ENCODE results near the gene RBM6. TPM values are rescaled to one million over a fixed set of nuclear protein-coding genes. Genes with fewer than 3 reads are reported as not detected.

Gene RBM6
- total RNA-seq, 1 experiment from 2014 or later: 55.9 TPM

- no peak for DNase-seq (ENCODE audit: low spot score)
- ChIA-PET POLR2A (ENCODE audit: low non-redundant PET) (interaction anchor here (0.6 kb wide), 1 partner anchor 653 kb away, joined by 7 read pairs; no protein-coding TSS in a partner anchor), CTCF (interaction anchor here (0.7 kb wide), 1 partner anchor 105 kb away, joined by 3 read pairs; no protein-coding TSS in a partner anchor)
- Histone ChIP-seq H3K36me3 (ENCODE audit: insufficient read depth, low read length, poor library complexity, severe bottlenecking) (peaks cover 33% of the 10 kb centered on the region), H3K27me3 (replicated peaks; ENCODE audit: insufficient read depth, low read depth, low read length, poor library complexity) (no peaks in the 10 kb centered on the region), H3K27ac (ENCODE audit: low read depth, low read length, poor library complexity, severe bottlenecking) (no peak overlapping the region), H3K4me1 (ENCODE audit: insufficient read depth, low read length, poor library complexity, severe bottlenecking) (peaks cover 5% of the 10 kb centered on the region), H3K9me3 (ENCODE audit: low read depth, low read length, poor library complexity, severe bottlenecking) (no peaks in the 10 kb centered on the region), H3K4me3 (ENCODE audit: low read depth, low read length, poor library complexity, severe bottlenecking) (no peak overlapping the region)
- intact Hi-C loops (cut with micrococcal nuclease; ENCODE audit: unreplicated experiment): loop anchor here (1.0 to 10.0 kb wide), 2 partner anchors 69 to 144 kb away; partner anchors contain the start of gene SEMA3B
- no TSS peak for BruUV-seq (replicated peaks)
- TF ChIP-seq CTCF (conservative IDR thresholded peaks at IDR 0.05; ENCODE audit: low read depth, low read length) (no peak), EZH2 (IDR thresholded peaks at IDR 0.05; ENCODE audit: borderline replicate concordance, low read depth, low read length, poor library complexity, severe bottlenecking) (no peak)
These were observed 180.6 kb downstream of the RBM6 start for GRCh38 chr3:50120364-50121071.

DNA sequence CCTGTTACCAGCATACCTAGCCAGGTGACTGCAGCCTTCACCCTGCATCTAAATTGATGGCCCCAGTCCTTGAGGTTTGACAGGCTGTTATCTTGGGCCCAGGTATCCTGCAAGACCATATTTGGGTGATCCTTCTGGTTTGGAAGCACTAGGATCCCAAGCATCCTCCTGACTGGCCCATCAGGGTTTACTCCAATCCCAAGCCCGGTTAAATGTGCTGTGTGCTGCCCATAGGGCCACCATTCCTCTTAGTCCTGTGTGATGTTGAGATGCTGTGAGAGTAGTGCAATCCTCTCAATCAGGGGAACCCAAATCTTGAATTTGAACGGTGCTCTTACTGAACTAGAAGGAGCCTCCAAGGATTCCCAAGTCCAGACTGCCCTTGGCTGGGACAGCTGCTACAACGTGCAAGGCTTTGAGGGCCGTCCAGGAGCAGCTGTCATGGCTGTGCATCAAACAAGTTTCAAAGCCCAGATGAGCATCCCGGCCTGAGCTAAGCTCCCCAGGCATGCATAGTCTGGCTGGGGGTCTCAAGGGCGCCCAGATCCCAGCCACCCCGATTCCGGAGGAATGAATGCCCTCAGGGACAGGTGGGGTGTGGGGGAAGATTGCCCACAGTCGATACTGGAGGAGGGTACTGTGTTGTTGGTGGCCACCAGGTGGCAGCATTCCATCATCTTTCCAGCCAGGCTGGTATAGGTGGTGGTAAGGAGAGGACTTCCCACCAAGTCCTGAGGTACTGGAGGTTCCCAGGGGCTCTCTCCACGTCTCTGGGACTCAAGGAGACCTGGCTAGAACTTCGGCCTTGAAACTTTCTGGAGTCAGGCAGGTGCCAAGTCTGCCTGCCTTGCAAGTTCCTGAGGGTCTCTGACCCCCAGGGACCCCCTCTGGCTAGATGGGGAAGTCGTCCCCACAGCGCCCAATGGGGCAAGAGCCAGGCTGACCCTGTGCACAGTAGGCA lies 181.4 kb downstream of the RBM6 start:
- intact Hi-C loops (cut with micrococcal nuclease; ENCODE audit: unreplicated experiment): loop anchor here (1.0 to 10.0 kb wide), 2 partner anchors 68 to 143 kb away; partner anchors contain the start of gene SEMA3B
- Histone ChIP-seq H3K4me1 (ENCODE audit: insufficient read depth, low read length, poor library complexity, severe bottlenecking) (peaks cover 5% of the 10 kb centered on the region), H3K27ac (ENCODE audit: low read depth, low read length, poor library complexity, severe bottlenecking) (no peak overlapping the region), H3K27me3 (replicated peaks; ENCODE audit: insufficient read depth, low read depth, low read length, poor library complexity) (no peaks in the 10 kb centered on the region), H3K9me3 (ENCODE audit: low read depth, low read length, poor library complexity, severe bottlenecking) (no peaks in the 10 kb centered on the region), H3K36me3 (ENCODE audit: insufficient read depth, low read length, poor library complexity, severe bottlenecking) (peaks cover 25% of the 10 kb centered on the region), H3K4me3 (ENCODE audit: low read depth, low read length, poor library complexity, severe bottlenecking) (no peak overlapping the region)
- peak; percentile 72 for DNase-seq (ENCODE audit: low spot score)
- peak; percentile 68 for TF ChIP-seq CTCF (conservative IDR thresholded peaks at IDR 0.05; ENCODE audit: low read depth, low read length)
- TF ChIP-seq EZH2 (IDR thresholded peaks at IDR 0.05; ENCODE audit: borderline replicate concordance, low read depth, low read length, poor library complexity, severe bottlenecking): no peak
- ChIA-PET CTCF (no interaction called here), POLR2A (ENCODE audit: low non-redundant PET) (interaction anchor here (0.6 kb wide), 1 partner anchor 654 kb away, joined by 7 read pairs; no protein-coding TSS in a partner anchor)
- BruUV-seq (replicated peaks): no TSS peak

- H3K9me3 ChIP-seq (ENCODE audit: low read depth, low read length, poor library complexity, severe bottlenecking): no peaks in the 10 kb centered on the region
- no peak for DNase-seq (ENCODE audit: low spot score)
- CTCF ChIA-PET: no interaction called here
- H3K27me3 ChIP-seq (replicated peaks; ENCODE audit: insufficient read depth, low read depth, low read length, poor library complexity): no peaks in the 10 kb centered on the region
- POLR2A ChIA-PET (ENCODE audit: low non-redundant PET): no interaction called here
- intact Hi-C loops (cut with micrococcal nuclease; ENCODE audit: unreplicated experiment): loop anchor here (10.0 kb wide), 1 partner anchor 143 kb away; the partner anchor contains the start of gene SEMA3B
- BruUV-seq (replicated peaks): no TSS peak
- no peak overlapping the region for H3K4me3 ChIP-seq (ENCODE audit: low read depth, low read length, poor library complexity, severe bottlenecking)
- no peak overlapping the region for H3K27ac ChIP-seq (ENCODE audit: low read depth, low read length, poor library complexity, severe bottlenecking)
- H3K36me3 ChIP-seq (ENCODE audit: insufficient read depth, low read length, poor library complexity, severe bottlenecking): peaks cover 18% of the 10 kb centered on the region
- peaks cover 5% of the 10 kb centered on the region for H3K4me1 ChIP-seq (ENCODE audit: insufficient read depth, low read length, poor library complexity, severe bottlenecking)
- no peak for TF ChIP-seq EZH2 (IDR thresholded peaks at IDR 0.05; ENCODE audit: borderline replicate concordance, low read depth, low read length, poor library complexity, severe bottlenecking)
- no peak for TF ChIP-seq CTCF (conservative IDR thresholded peaks at IDR 0.05; ENCODE audit: low read depth, low read length)
These were observed 182.1 kb downstream of the RBM6 start for GRCh38 chr3:50122071-50122470.

All from A673 (cell line).